ENCODE data around the gene SLC26A1.

DNA sequence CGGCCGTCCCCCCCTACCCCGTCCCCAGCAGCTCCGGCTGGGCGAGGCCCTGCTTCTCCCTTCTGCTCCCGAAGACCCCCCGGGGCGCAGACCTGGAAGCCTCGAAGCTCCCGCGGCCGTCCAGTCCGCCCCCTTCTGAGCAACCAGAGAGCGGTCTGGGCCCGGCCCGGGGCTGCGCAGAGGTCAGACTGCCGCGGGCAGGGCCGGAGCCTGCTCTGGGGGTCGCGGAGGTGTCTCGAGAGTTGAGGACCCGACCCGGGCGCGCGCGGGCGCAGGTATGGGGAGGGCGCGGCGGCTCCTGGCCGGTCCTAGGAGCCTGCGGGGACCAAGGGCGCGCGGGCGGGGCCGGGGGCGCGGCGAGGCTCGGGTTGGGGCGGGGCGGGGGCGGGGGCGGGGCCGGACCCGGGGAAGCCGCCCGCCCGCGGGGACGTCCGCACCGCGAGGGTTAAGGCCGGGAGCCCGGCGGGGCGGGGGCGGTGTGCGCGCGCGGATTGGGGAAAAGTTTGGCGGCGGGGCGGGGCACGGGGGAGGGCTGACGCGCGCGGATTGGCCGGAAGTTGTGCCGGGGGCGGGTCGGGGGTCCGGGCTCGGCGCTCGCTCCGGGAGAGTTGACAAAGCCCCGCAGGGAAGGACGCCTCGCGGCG is 17.9 kb upstream of the SLC26A1 start, which contains the start of gene FGFRL1:
- TF ChIP-seq, protein P1, sequence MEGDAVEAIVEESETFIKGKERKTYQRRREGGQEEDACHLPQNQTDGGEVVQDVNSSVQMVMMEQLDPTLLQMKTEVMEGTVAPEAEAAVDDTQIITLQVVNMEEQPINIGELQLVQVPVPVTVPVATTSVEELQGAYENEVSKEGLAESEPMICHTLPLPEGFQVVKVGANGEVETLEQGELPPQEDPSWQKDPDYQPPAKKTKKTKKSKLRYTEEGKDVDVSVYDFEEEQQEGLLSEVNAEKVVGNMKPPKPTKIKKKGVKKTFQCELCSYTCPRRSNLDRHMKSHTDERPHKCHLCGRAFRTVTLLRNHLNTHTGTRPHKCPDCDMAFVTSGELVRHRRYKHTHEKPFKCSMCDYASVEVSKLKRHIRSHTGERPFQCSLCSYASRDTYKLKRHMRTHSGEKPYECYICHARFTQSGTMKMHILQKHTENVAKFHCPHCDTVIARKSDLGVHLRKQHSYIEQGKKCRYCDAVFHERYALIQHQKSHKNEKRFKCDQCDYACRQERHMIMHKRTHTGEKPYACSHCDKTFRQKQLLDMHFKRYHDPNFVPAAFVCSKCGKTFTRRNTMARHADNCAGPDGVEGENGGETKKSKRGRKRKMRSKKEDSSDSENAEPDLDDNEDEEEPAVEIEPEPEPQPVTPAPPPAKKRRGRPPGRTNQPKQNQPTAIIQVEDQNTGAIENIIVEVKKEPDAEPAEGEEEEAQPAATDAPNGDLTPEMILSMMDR (IDR thresholded peaks at IDR 0.05; ENCODE audit: extremely low read depth in 1 of 2, insufficient read depth in 1 of 2, low read depth in 1 of 2, low read length in 2 of 2) = no peak
- no peak for TF ChIP-seq EZH2 (IDR thresholded peaks at IDR 0.05; ENCODE audit: borderline replicate concordance, low read depth, low read length, severe bottlenecking)
- no peak for TF ChIP-seq MYC (IDR thresholded peaks at IDR 0.05; ENCODE audit: low read depth, low read length)
- TF ChIP-seq POLR2A (IDR thresholded peaks at IDR 0.05; ENCODE audit: low read depth, low read length) = no peak
- TF ChIP-seq POLR2AphosphoS5 (IDR thresholded peaks at IDR 0.05; ENCODE audit: insufficient read depth, low read depth, low read length) = peak; percentile 25
- TF ChIP-seq MAX (IDR thresholded peaks at IDR 0.05; ENCODE audit: insufficient read depth, insufficient read length) = no peak

Data from endothelial cell of umbilical vein (primary cell).